Activated gamma-delta T cell treated with Interleukin-2 at 50 U/mL for 16 hours (primary cell): ENCODE measurements around the gene PTPRCAP.

ENCODE experiments used
- DNase-seq: peaks from one replicate; pipeline ENCODE4 v3.0.0-alpha.2; 2020

Gene PTPRCAP

GRCh38 chr11:67423466-67423865 is 14.0 kb downstream of the PTPRCAP start:
- no peak for DNase-seq

GRCh38 chr11:67422891-67423290 is 14.6 kb downstream of the PTPRCAP start:
- DNase-seq = no peak

GRCh38 chr11:67421430-67422031 is 16.0 kb downstream of the PTPRCAP start:
- no peak for DNase-seq

- DNase-seq = peak; percentile 99
These were observed 16.6 kb downstream of the PTPRCAP start for GRCh38 chr11:67420646-67421429.

- DNase-seq = no peak
These were observed 17.3 kb downstream of the PTPRCAP start for GRCh38 chr11:67420147-67420645.

GRCh38 chr11:67419325-67420049 is 18.0 kb downstream of the PTPRCAP start:
- no peak for DNase-seq

- peak; percentile 57 for DNase-seq
These were observed 18.8 kb downstream of the PTPRCAP start for GRCh38 chr11:67418476-67419281.

- no peak for DNase-seq
These were observed 20.1 kb downstream of the PTPRCAP start for GRCh38 chr11:67417425-67417824.

- DNase-seq = peak; percentile 87
These were observed 20.8 kb downstream of the PTPRCAP start for GRCh38 chr11:67416416-67417335.

- no peak for DNase-seq
These were observed 21.8 kb downstream of the PTPRCAP start, which contains the start of gene CARNS1 for GRCh38 chr11:67415501-67416304. CARNS1 (plus strand) TSS chr11:67415678; CDS start chr11:67416200, 522 bp downstream.

GRCh38 chr11:67413266-67413849 is 24.1 kb downstream of the PTPRCAP start:
- DNase-seq = no peak

GRCh38 chr11:67412495-67413179 is 24.8 kb downstream of the PTPRCAP start:
- DNase-seq = no peak

- no peak for DNase-seq
These were observed 25.7 kb downstream of the PTPRCAP start for GRCh38 chr11:67411785-67412152.

GRCh38 chr11:67410984-67411784 is 26.3 kb downstream of the PTPRCAP start:
- DNase-seq = no peak

GRCh38 chr11:67410369-67410831 is 27.1 kb downstream of the PTPRCAP start:
- DNase-seq = no peak

- DNase-seq = no peak
These were observed 27.6 kb downstream of the PTPRCAP start for GRCh38 chr11:67409781-67410368.

GRCh38 chr11:67409261-67409666 is 28.2 kb downstream of the PTPRCAP start:
- DNase-seq = peak; percentile 82
